Measurements from ENCODE around the gene FALEC. TPM values are rescaled to one million over a fixed set of nuclear protein-coding genes. Genes with fewer than 3 reads are reported as not detected.

The FALEC gene
- polyA plus RNA-seq, 4 donors: 0.43 to 1.1 (median 0.49) TPM

Other genes starting within 250 kb of the FALEC start
- 100 to 1,000 TPM; 165 to 195 (median 178) TPM for gene APH1A, start 246.7 kb upstream of the FALEC start, polyA plus RNA-seq (ENCODE audit: insufficient read length in 4 of 4)
- gene C1orf54, start 243.0 kb upstream of the FALEC start, polyA plus RNA-seq (ENCODE audit: insufficient read length in 4 of 4): 10 to 100 TPM; 40.9 to 74.0 (median 51.7) TPM
- gene CIART, start 233.2 kb upstream of the FALEC start, polyA plus RNA-seq (ENCODE audit: insufficient read length in 4 of 4): 1 to 10 TPM; 7.0 to 9.8 (median 7.8) TPM
- gene MRPS21, start 221.9 kb upstream of the FALEC start, polyA plus RNA-seq (ENCODE audit: insufficient read length in 4 of 4): 10 to 100 TPM; 50.9 to 80.5 (median 67.9) TPM
- gene PRPF3, start 194.2 kb upstream of the FALEC start, polyA plus RNA-seq (ENCODE audit: insufficient read length in 4 of 4): 100 to 1,000 TPM in 1 of 4 donors, 10 to 100 TPM in 3; 60.2 to 112 (median 72.7) TPM
- gene RPRD2, start 151.6 kb upstream of the FALEC start, polyA plus RNA-seq (ENCODE audit: insufficient read length in 4 of 4): 10 to 100 TPM; 38.9 to 56.3 (median 52.0) TPM
- 10 to 100 TPM; 15.0 to 36.0 (median 22.8) TPM for gene TARS2, start 28.3 kb upstream of the FALEC start, polyA plus RNA-seq (ENCODE audit: insufficient read length in 4 of 4)
- gene ECM1, start 7.6 kb upstream of the FALEC start, polyA plus RNA-seq (ENCODE audit: insufficient read length in 4 of 4): 10 to 100 TPM in 3 of 4 donors, 1 to 10 TPM in 1; 6.3 to 16.0 (median 12.6) TPM
- 100 to 1,000 TPM in 1 of 4 donors, 10 to 100 TPM in 3; 16.2 to 156 (median 20.4) TPM for gene ADAMTSL4, start 33.7 kb downstream of the FALEC start, polyA plus RNA-seq (ENCODE audit: insufficient read length in 4 of 4)
- gene MCL1, start 63.9 kb downstream of the FALEC start, polyA plus RNA-seq (ENCODE audit: insufficient read length in 4 of 4): 100 to 1,000 TPM; 156 to 449 (median 178) TPM
- 100 to 1,000 TPM; 172 to 241 (median 222) TPM for gene ENSA, start 113.9 kb downstream of the FALEC start, polyA plus RNA-seq (ENCODE audit: insufficient read length in 4 of 4)
- gene GOLPH3L, start 181.4 kb downstream of the FALEC start, polyA plus RNA-seq (ENCODE audit: insufficient read length in 4 of 4): 10 to 100 TPM; 30.4 to 43.7 (median 40.7) TPM
- under 1 TPM in 1 of 4 donors, not detected in 3; 0.21 TPM for gene HORMAD1, start 205.1 kb downstream of the FALEC start, polyA plus RNA-seq (ENCODE audit: insufficient read length in 4 of 4)